Stimulated activated CD4-positive, alpha-beta T cell treated with anti-CD3 and anti-CD28 coated beads, TNF-alpha, amount 100 ng/mL, for 1 hour (primary cell): Measurements from ENCODE around the gene GALNT11.

ENCODE experiments used
- DNase-seq, 3 donors: peaks; one replicate each; pipeline ENCODE4 v3.0.0-alpha.2; 2020; ENCODE audit warnings: low read depth in 3 of 3, low spot score in 1 of 3

Gene GALNT11

GRCh38 chr7:152144557-152145245, 119.2 kb downstream of the GALNT11 start:
- no peak for DNase-seq

- no peak for DNase-seq
These were observed 120.5 kb downstream of the GALNT11 start for GRCh38 chr7:152145853-152146466.

- DNase-seq, result no peak
These were observed 123.2 kb downstream of the GALNT11 start for GRCh38 chr7:152148706-152149105.

- no peak for DNase-seq
These were observed 123.9 kb downstream of the GALNT11 start for GRCh38 chr7:152149363-152149762.

GRCh38 chr7:152152267-152152666, 126.8 kb downstream of the GALNT11 start:
- no peak for DNase-seq

- no peak for DNase-seq
These were observed 133.5 kb downstream of the GALNT11 start for GRCh38 chr7:152158801-152159587.

GRCh38 chr7:152161171-152161570, 135.7 kb downstream of the GALNT11 start:
- DNase-seq, result no peak

- no peak for DNase-seq
These were observed 136.8 kb downstream of the GALNT11 start for GRCh38 chr7:152162287-152162686.
